ENCODE measurements around the gene RNGTT. TPM values are rescaled to one million over a fixed set of nuclear protein-coding genes. Genes with fewer than 3 reads are reported as not detected.

Gene RNGTT
- total RNA-seq, 1 donor from 2014 or later, result 14.4 TPM

DNA sequence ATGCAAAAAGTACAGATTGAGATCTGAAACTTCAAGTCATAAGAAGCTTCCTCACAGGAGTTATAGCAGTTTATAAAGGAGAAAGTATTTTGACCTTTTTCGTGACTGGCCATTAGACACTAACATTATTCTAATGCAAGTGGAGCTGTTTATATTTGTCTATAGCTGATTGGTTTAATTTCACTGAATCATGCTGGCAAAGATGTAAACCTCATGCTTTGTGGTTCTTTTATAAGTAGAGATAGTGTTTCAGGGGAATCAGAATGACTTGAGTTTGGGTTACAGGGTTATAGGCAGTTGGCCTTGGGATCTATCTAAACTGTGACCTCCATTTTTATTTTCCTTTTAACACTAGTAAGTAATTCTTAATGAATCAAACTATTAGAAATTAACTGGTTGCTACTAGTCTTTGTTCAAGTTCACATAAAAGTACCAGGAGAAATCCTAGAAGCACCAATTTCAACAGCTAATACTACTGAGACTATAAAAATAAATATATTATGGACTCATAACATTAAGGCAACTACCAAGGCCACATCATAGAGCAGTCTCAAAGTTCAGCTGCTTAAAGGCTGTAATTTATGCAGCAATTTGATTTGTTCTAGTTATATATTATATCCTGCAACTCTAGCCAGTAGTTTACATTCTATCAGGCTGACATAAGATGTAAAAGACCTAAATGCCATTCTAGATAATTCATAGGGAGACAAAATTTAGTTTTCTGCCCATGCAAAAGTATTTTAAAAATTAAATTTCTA is 94.0 kb downstream of the RNGTT start:
- TF ChIP-seq, protein P1, sequence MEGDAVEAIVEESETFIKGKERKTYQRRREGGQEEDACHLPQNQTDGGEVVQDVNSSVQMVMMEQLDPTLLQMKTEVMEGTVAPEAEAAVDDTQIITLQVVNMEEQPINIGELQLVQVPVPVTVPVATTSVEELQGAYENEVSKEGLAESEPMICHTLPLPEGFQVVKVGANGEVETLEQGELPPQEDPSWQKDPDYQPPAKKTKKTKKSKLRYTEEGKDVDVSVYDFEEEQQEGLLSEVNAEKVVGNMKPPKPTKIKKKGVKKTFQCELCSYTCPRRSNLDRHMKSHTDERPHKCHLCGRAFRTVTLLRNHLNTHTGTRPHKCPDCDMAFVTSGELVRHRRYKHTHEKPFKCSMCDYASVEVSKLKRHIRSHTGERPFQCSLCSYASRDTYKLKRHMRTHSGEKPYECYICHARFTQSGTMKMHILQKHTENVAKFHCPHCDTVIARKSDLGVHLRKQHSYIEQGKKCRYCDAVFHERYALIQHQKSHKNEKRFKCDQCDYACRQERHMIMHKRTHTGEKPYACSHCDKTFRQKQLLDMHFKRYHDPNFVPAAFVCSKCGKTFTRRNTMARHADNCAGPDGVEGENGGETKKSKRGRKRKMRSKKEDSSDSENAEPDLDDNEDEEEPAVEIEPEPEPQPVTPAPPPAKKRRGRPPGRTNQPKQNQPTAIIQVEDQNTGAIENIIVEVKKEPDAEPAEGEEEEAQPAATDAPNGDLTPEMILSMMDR (IDR thresholded peaks at IDR 0.05; ENCODE audit: insufficient read depth, low read length, poor library complexity, severe bottlenecking), result no peak
- H3K36me3 ChIP-seq (ENCODE audit: control insufficient read depth, insufficient read depth, low read length), result no peaks in the 10 kb centered on the region
- no peak overlapping the region for H3K4me3 ChIP-seq (ENCODE audit: low read depth, low read length)
- no peak for DNase-seq (ENCODE audit: low read depth)
- no peaks in the 10 kb centered on the region for H3K27me3 ChIP-seq (ENCODE audit: control insufficient read depth, insufficient read depth, low read length)

DNA sequence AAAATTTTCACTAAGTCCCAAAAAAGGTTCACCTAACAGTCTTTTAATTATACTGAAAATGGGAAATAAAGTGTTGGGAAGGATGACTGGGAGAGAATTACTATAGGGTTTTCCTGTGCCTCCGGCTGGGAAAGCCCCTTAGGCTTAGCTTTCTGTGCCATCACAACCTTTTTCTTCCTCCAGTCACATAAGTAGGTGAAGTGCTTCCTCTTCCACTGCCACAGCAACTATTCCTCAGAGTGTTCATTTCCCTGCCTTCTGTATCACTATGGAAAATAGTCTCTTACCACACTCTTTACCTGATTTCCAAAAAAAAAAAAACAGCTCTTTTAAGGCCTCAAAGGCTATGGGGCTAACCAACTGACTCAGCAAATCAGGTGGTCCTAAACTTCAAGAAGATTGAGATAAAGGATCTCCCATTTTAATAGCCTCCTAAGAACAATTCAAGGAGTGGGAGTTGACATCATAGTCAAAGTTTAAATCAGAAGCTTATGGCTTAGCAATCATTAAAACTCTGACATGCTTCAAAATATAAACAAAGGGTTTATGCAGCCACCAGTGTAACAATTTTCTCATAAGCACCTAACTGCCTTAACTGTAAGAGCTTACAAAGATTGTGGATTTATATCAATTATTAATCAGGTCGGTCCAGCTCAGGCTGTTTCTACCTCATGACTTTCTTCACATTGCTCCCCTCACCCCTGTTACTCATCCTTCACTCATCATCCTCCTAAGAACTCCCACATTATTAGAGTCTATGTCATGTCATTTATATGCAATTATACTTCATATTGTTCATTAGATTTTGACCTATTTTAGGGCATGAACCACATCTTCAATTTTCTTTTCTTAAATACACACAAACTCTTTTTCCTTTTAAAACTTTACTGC is 95.3 kb downstream of the RNGTT start:
- TF ChIP-seq, protein P1 (IDR thresholded peaks at IDR 0.05; ENCODE audit: insufficient read depth, low read length, poor library complexity, severe bottlenecking), result no peak
- no peaks in the 10 kb centered on the region for H3K27me3 ChIP-seq (ENCODE audit: control insufficient read depth, insufficient read depth, low read length)
- H3K36me3 ChIP-seq (ENCODE audit: control insufficient read depth, insufficient read depth, low read length), result no peaks in the 10 kb centered on the region
- peak; percentile 83 for DNase-seq (ENCODE audit: low read depth)
- no peak overlapping the region for H3K4me3 ChIP-seq (ENCODE audit: low read depth, low read length)

DNA sequence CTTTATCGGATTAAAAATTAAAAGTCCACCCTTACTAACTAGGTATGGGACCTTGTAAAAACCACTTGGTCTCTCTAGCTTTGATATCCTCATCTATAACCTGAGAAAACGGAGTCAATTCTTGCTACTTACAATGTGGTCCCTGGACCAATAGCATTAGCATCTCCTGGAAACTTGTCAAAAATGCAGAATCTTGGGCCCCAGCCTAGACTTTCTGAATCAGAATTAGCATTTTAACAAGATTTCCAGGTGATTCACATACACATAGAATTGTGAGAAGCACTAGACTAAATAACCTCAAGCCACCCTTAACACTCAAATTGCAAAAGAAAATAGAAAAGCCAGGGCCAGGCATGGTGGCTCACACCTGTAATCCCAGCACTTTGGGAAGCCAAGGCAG is 96.6 kb downstream of the RNGTT start:
- no peaks in the 10 kb centered on the region for H3K36me3 ChIP-seq (ENCODE audit: control insufficient read depth, insufficient read depth, low read length)
- TF ChIP-seq, protein P1 (IDR thresholded peaks at IDR 0.05; ENCODE audit: insufficient read depth, low read length, poor library complexity, severe bottlenecking), result no peak
- no peaks in the 10 kb centered on the region for H3K27me3 ChIP-seq (ENCODE audit: control insufficient read depth, insufficient read depth, low read length)
- no peak for DNase-seq (ENCODE audit: low read depth)
- no peak overlapping the region for H3K4me3 ChIP-seq (ENCODE audit: low read depth, low read length)

DNA sequence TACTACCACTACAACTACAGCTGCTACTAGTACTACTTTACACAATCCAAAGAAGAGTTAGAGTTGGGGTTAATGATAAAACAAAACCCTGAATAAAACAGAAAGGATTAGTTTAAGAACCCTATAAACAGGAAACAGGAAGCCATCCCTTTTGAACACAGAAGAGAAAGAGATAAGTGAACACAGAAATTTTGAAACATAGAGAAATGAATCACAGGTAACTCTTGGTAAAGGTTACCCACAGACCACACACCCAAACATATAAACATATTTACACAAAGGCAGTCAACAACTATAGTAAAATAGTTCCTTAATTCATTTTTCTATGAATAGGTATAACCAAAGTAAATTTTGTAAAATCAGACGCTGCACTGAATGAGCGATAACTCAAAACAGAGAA is 98.1 kb downstream of the RNGTT start:
- Histone ChIP-seq H3K27me3 (ENCODE audit: control insufficient read depth, insufficient read depth, low read length) (no peaks in the 10 kb centered on the region), H3K4me3 (ENCODE audit: low read depth, low read length) (no peak overlapping the region), H3K36me3 (ENCODE audit: control insufficient read depth, insufficient read depth, low read length) (no peaks in the 10 kb centered on the region)
- no peak for DNase-seq (ENCODE audit: low read depth)
- TF ChIP-seq, protein P1 (IDR thresholded peaks at IDR 0.05; ENCODE audit: insufficient read depth, low read length, poor library complexity, severe bottlenecking), result no peak

DNA sequence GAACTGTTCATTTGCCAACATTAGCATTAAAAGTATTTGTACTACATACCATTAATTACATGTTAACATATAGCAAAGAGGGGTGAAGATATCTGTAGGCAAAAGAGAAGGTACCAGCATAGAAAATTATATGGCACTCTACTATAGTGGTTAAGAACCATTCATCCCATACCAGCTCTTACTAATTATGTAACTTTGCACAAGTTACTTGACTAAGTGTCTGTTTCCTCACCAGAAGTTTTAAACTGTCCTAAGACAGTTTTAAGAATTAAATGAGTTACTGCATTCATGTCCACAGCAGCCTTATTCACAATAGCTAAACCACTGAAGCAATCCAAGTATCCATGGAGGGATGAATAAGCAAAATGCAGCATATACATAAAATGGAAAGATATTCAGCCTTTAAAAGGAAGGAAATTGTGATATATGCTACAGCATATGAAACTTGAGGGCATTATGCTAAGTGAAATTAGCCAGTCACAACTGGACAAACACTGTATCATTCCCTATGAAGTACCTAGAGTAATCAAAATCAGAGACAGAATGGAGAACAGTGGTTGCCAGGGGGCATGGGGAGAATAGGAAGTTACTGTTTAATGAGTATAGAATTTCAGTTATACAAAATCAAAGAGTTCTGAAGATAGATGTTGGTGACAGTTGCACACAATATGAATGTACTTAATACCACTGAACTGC is 98.9 kb downstream of the RNGTT start:
- Histone ChIP-seq H3K36me3 (ENCODE audit: control insufficient read depth, insufficient read depth, low read length) (no peaks in the 10 kb centered on the region), H3K4me3 (ENCODE audit: low read depth, low read length) (no peak overlapping the region), H3K27me3 (ENCODE audit: control insufficient read depth, insufficient read depth, low read length) (no peaks in the 10 kb centered on the region)
- DNase-seq (ENCODE audit: low read depth), result no peak
- TF ChIP-seq, protein P1 (IDR thresholded peaks at IDR 0.05; ENCODE audit: insufficient read depth, low read length, poor library complexity, severe bottlenecking), result no peak
